ENCODE measurements around the gene ITPR2. TPM values are rescaled to one million over a fixed set of nuclear protein-coding genes. Genes with fewer than 3 reads are reported as not detected.
"Not testable (repeated sequence)": the region's sequence is repeated elsewhere in the genome, so short reads cannot be mapped to it uniquely, and the experiment has no call there.

ITPR2 gene
- total RNA-seq, 1 donor, result 19.2 TPM

DNA sequence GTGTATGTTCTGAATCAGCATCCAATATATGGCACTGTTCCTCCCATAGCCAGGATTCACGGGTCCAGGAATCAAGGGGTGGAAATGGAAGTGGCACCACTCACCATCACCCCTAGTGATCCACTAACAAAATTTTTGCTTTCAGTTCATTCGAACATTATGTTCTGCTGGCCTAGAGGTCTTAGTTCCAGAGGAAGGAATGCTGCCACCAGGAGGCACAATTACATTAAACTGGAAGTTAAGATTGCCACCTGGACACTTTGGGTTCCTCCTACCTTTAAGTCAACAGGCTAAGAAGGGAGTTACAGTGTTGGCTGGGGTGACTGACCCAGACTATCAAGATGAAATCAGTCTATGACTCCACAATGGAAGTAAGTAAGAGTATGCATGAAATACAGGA is 52.3 kb downstream of the ITPR2 start:
- not testable (repeated sequence) for H3K27ac ChIP-seq (ENCODE audit: low read depth, low read length)

DNA sequence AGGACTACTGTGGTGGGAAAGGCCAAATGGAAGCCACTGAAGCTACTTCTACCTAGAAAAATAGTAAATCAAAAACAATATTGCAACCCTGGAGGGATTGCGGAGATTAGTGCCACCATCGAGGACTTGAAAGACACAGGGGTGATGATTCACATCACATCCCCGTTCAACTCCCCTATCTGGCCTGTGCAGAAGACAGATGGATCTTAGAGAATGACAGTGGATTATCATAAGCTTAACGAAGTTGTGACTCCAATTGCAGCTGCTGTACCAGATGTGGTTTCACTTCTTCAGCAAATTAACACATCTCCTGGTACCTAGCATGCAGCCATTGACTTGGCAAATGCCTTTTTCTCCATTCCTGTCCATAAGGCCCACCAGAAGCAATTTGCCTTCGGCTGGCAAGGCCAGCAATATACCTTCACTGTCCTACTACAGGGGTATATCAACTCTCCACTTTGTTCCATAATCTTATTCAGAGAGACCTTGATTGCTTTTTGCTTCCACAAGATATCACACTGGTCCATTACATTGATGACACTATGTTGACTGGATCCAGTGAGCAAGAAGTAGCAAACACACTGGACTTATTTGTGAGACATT is 54.7 kb downstream of the ITPR2 start:
- not testable (repeated sequence) for H3K79me2 ChIP-seq (ENCODE audit: insufficient read depth, low read length); H3K36me3 ChIP-seq (ENCODE audit: insufficient read depth, low read length); H2AFZ ChIP-seq (ENCODE audit: low read length); H3K4me2 ChIP-seq (ENCODE audit: insufficient read depth, low read length); H3K4me3 ChIP-seq (ENCODE audit: insufficient read depth, low read length); H4K20me1 ChIP-seq (ENCODE audit: insufficient read depth, low read length); H3K9me3 ChIP-seq (ENCODE audit: low read depth, low read length); H3K4me1 ChIP-seq (ENCODE audit: insufficient read depth, low read length); H3K27me3 ChIP-seq (ENCODE audit: insufficient read depth, low read length); DNase-seq (ENCODE audit: insufficient read length, low spot score, missing footprints); H3K27ac ChIP-seq (ENCODE audit: low read depth, low read length)

More for the DNA sequence above, 52.3 kb downstream of the ITPR2 start:
- TF ChIP-seq, protein P1, sequence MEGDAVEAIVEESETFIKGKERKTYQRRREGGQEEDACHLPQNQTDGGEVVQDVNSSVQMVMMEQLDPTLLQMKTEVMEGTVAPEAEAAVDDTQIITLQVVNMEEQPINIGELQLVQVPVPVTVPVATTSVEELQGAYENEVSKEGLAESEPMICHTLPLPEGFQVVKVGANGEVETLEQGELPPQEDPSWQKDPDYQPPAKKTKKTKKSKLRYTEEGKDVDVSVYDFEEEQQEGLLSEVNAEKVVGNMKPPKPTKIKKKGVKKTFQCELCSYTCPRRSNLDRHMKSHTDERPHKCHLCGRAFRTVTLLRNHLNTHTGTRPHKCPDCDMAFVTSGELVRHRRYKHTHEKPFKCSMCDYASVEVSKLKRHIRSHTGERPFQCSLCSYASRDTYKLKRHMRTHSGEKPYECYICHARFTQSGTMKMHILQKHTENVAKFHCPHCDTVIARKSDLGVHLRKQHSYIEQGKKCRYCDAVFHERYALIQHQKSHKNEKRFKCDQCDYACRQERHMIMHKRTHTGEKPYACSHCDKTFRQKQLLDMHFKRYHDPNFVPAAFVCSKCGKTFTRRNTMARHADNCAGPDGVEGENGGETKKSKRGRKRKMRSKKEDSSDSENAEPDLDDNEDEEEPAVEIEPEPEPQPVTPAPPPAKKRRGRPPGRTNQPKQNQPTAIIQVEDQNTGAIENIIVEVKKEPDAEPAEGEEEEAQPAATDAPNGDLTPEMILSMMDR (IDR thresholded peaks at IDR 0.05; ENCODE audit: extremely low read depth, low read depth, low read length), result peak; percentile 28
- not testable (repeated sequence) for H3K4me3 ChIP-seq (ENCODE audit: insufficient read depth, low read length); H3K4me2 ChIP-seq (ENCODE audit: insufficient read depth, low read length); H3K9me3 ChIP-seq (ENCODE audit: low read depth, low read length); H4K20me1 ChIP-seq (ENCODE audit: insufficient read depth, low read length); H3K79me2 ChIP-seq (ENCODE audit: insufficient read depth, low read length); DNase-seq (ENCODE audit: insufficient read length, low spot score, missing footprints); H2AFZ ChIP-seq (ENCODE audit: low read length); H3K27me3 ChIP-seq (ENCODE audit: insufficient read depth, low read length); H3K4me1 ChIP-seq (ENCODE audit: insufficient read depth, low read length); H3K36me3 ChIP-seq (ENCODE audit: insufficient read depth, low read length)

DNA sequence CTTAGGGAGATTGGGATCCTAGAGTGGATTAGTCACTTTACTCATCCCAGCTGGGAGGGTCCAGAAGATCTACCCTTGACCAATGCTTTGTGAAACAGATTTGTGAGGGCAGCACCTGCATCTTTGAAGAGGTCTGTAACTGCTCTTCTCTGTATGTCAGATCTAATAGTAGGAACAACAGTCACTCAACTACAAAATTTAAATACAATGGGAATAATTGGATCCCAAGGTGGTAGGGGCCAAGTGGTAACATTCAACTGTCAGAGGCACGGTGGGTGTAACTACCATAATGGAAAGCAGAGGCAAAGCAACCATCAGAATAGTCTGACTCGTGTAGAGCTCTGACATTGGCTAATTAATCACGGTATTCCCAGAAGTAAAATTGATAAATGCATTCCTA is 55.8 kb downstream of the ITPR2 start:
- Histone ChIP-seq H3K9me3 (ENCODE audit: low read depth, low read length) (peaks cover 4% of the 10 kb centered on the region), H3K27ac (ENCODE audit: low read depth, low read length) (no peak overlapping the region), H3K4me2 (ENCODE audit: insufficient read depth, low read length) (no peak overlapping the region), H4K20me1 (ENCODE audit: insufficient read depth, low read length) (no peaks in the 10 kb centered on the region), H3K4me1 (ENCODE audit: insufficient read depth, low read length) (no peaks in the 10 kb centered on the region), H3K36me3 (ENCODE audit: insufficient read depth, low read length) (no peaks in the 10 kb centered on the region), H2AFZ (ENCODE audit: low read length) (no peak overlapping the region), H3K4me3 (ENCODE audit: insufficient read depth, low read length) (no peak overlapping the region), H3K79me2 (ENCODE audit: insufficient read depth, low read length) (no peaks in the 10 kb centered on the region), H3K27me3 (ENCODE audit: insufficient read depth, low read length) (no peaks in the 10 kb centered on the region)
- no peak for DNase-seq (ENCODE audit: insufficient read length, low spot score, missing footprints)
- TF ChIP-seq, protein P1 (IDR thresholded peaks at IDR 0.05; ENCODE audit: extremely low read depth, low read depth, low read length), result no peak

DNA sequence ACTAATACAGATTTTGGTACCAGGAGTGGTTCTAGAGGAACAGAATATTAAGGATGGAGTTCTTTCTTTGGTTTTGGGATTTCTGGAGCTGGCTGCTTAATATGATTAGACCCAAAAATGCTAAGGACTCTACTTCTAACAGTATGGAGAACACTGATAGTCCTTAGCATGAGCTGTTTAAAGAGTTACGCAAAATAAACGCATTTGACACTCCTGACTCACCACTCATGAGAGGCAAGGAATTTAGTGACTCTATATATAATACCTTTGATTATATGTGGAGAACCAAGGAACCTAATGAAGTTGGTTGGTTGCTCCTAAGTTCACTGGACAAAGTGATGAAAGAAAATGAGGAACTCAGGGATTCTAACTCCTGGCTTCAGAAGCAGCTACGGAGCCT is 57.0 kb downstream of the ITPR2 start:
- not testable (repeated sequence) for H3K79me2 ChIP-seq (ENCODE audit: insufficient read depth, low read length); H3K4me1 ChIP-seq (ENCODE audit: insufficient read depth, low read length); DNase-seq (ENCODE audit: insufficient read length, low spot score, missing footprints); H3K27me3 ChIP-seq (ENCODE audit: insufficient read depth, low read length); H3K36me3 ChIP-seq (ENCODE audit: insufficient read depth, low read length); H3K27ac ChIP-seq (ENCODE audit: low read depth, low read length); H3K4me3 ChIP-seq (ENCODE audit: insufficient read depth, low read length); H4K20me1 ChIP-seq (ENCODE audit: insufficient read depth, low read length); H3K4me2 ChIP-seq (ENCODE audit: insufficient read depth, low read length); H2AFZ ChIP-seq (ENCODE audit: low read length); H3K9me3 ChIP-seq (ENCODE audit: low read depth, low read length)

DNA sequence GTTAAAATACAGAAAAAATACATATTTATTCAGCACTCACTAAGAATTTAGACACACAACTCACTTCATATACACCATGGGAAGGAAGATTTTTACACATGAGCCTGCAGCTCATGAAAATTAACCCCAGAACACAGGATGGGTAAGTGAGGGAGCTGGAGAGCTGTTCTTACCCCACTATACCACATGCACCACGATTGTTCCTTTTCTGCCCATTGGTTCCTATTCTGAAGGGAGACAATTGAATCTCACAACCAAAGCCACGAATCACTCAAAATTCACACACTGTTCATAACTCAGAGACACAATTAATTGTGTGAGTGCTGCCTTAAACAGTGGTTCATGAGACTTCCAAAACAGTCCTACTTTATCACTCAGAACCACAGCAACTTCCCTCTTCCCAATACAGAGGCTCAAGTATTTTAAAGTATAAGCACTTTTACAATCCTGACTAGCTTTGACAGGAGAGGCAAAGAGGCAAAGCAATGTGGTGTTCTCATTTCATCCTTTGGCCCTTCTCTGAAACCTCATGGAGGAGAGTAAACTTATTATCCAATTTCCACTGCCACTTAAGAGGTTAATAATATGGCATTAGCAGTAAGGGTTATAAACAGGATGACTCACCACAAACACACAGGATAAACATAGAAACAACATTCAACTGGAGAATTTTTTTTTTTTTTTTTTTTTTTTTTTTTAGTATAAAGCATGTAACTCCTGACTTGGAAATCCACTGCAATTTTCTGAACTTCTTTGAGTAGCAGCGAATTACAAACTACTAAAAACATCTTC is 59.5 kb downstream of the ITPR2 start:
- TF ChIP-seq, protein P1 (IDR thresholded peaks at IDR 0.05; ENCODE audit: extremely low read depth, low read depth, low read length), result no peak
- Histone ChIP-seq H2AFZ (ENCODE audit: low read length) (no peak overlapping the region), H4K20me1 (ENCODE audit: insufficient read depth, low read length) (no peaks in the 10 kb centered on the region), H3K4me2 (ENCODE audit: insufficient read depth, low read length) (no peak overlapping the region), H3K27ac (ENCODE audit: low read depth, low read length) (no peak overlapping the region), H3K4me1 (ENCODE audit: insufficient read depth, low read length) (no peaks in the 10 kb centered on the region), H3K27me3 (ENCODE audit: insufficient read depth, low read length) (no peaks in the 10 kb centered on the region), H3K9me3 (ENCODE audit: low read depth, low read length) (peaks cover 4% of the 10 kb centered on the region), H3K36me3 (ENCODE audit: insufficient read depth, low read length) (no peaks in the 10 kb centered on the region), H3K4me3 (ENCODE audit: insufficient read depth, low read length) (no peak overlapping the region), H3K79me2 (ENCODE audit: insufficient read depth, low read length) (no peaks in the 10 kb centered on the region)
- no peak for DNase-seq (ENCODE audit: insufficient read length, low spot score, missing footprints)
